ENCODE measurements around the gene ZCCHC8.

The ZCCHC8 gene

DNA sequence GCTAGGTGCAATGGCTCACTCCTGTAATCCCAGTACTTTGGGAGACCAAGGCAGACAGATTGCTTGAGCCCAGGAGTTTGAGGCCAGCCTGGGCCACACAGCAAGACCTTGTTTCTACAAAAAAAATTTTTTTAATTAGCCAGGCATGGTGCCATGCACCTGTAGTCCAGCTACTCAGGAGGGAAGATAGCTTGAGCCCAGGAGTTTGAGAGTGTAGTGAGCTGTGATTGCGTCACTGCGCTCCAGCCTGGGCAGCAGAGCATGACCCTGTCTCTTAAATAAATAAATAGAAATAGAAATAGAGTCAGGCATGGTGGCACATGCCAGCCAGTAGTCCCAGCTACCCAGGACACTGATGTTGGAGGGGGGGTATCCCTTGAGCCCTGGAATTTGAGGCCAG, 41.5 kb downstream of the ZCCHC8 start:
- ATAC-seq = no peak
- no peak for TF ChIP-seq GLIS3 (CRISPR knock-in tag; IDR thresholded peaks at IDR 0.05)
- no peak for TF ChIP-seq ZFP30 (CRISPR knock-in tag; IDR thresholded peaks at IDR 0.05)
- TF ChIP-seq CSRNP3 (CRISPR knock-in tag; IDR thresholded peaks at IDR 0.05) = no peak
- no peak for TF ChIP-seq BACH2 (CRISPR knock-in tag; IDR thresholded peaks at IDR 0.05; ENCODE audit: borderline replicate concordance)
- TF ChIP-seq, protein P1, sequence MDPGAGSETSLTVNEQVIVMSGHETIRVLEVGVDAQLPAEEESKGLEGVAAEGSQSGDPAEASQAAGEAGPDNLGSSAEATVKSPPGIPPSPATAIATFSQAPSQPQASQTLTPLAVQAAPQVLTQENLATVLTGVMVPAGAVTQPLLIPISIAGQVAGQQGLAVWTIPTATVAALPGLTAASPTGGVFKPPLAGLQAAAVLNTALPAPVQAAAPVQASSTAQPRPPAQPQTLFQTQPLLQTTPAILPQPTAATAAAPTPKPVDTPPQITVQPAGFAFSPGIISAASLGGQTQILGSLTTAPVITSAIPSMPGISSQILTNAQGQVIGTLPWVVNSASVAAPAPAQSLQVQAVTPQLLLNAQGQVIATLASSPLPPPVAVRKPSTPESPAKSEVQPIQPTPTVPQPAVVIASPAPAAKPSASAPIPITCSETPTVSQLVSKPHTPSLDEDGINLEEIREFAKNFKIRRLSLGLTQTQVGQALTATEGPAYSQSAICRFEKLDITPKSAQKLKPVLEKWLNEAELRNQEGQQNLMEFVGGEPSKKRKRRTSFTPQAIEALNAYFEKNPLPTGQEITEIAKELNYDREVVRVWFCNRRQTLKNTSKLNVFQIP (CRISPR knock-in tag; IDR thresholded peaks at IDR 0.05; ENCODE audit: borderline replicate concordance, low read depth) = no peak
- no peak for TF ChIP-seq CSDC2 (CRISPR knock-in tag; IDR thresholded peaks at IDR 0.05)
- TF ChIP-seq ZC3H10 (CRISPR knock-in tag; IDR thresholded peaks at IDR 0.05) = no peak

- no peak for ATAC-seq
- TF ChIP-seq PATZ1 (CRISPR knock-in tag; IDR thresholded peaks at IDR 0.05; ENCODE audit: borderline replicate concordance) (no peak), ZC3H10 (CRISPR knock-in tag; IDR thresholded peaks at IDR 0.05) (no peak), ESRRG (CRISPR knock-in tag; IDR thresholded peaks at IDR 0.05) (no peak), ZNF70 (CRISPR knock-in tag; IDR thresholded peaks at IDR 0.05) (no peak), CSDC2 (CRISPR knock-in tag; IDR thresholded peaks at IDR 0.05) (no peak), SNAI2 (CRISPR knock-in tag; IDR thresholded peaks at IDR 0.05) (no peak), ZFP30 (CRISPR knock-in tag; IDR thresholded peaks at IDR 0.05) (no peak), BACH2 (CRISPR knock-in tag; IDR thresholded peaks at IDR 0.05; ENCODE audit: borderline replicate concordance) (no peak), TCF4 (CRISPR knock-in tag; IDR thresholded peaks at IDR 0.05; ENCODE audit: borderline replicate concordance) (no peak), PPARA (CRISPR knock-in tag; IDR thresholded peaks at IDR 0.05; ENCODE audit: borderline replicate concordance) (no peak), TSHZ2 (CRISPR knock-in tag; IDR thresholded peaks at IDR 0.05) (no peak), ISL1 (CRISPR knock-in tag; IDR thresholded peaks at IDR 0.05) (no peak), ZNF565 (CRISPR knock-in tag; conservative IDR thresholded peaks at IDR 0.05; ENCODE audit: low read depth) (no peak), CSRNP3 (CRISPR knock-in tag; IDR thresholded peaks at IDR 0.05) (no peak)
These were observed 42.4 kb downstream of the ZCCHC8 start for GRCh38 chr12:122458105-122459035.

- ATAC-seq = no peak
- TF ChIP-seq BACH2 (CRISPR knock-in tag; IDR thresholded peaks at IDR 0.05; ENCODE audit: borderline replicate concordance) = no peak
- no peak for TF ChIP-seq ARNTL (CRISPR knock-in tag; IDR thresholded peaks at IDR 0.05; ENCODE audit: borderline replicate concordance, low read depth)
- TF ChIP-seq TOX (CRISPR knock-in tag; IDR thresholded peaks at IDR 0.05; ENCODE audit: borderline replicate concordance) = no peak
- no peak for TF ChIP-seq RARB (CRISPR knock-in tag; IDR thresholded peaks at IDR 0.05)
- TF ChIP-seq ZNF565 (CRISPR knock-in tag; conservative IDR thresholded peaks at IDR 0.05; ENCODE audit: low read depth) = no peak
- TF ChIP-seq CREB5 (CRISPR knock-in tag; IDR thresholded peaks at IDR 0.05; ENCODE audit: low read depth) = no peak
- TF ChIP-seq CSRNP3 (CRISPR knock-in tag; IDR thresholded peaks at IDR 0.05) = no peak
- no peak for TF ChIP-seq ZFP3 (CRISPR knock-in tag; IDR thresholded peaks at IDR 0.05)
- TF ChIP-seq, protein P1 (CRISPR knock-in tag; IDR thresholded peaks at IDR 0.05; ENCODE audit: borderline replicate concordance, low read depth) = no peak
- no peak for TF ChIP-seq TCF4 (CRISPR knock-in tag; IDR thresholded peaks at IDR 0.05; ENCODE audit: borderline replicate concordance)
- no peak for TF ChIP-seq ZNF70 (CRISPR knock-in tag; IDR thresholded peaks at IDR 0.05)
- TF ChIP-seq ISL1 (CRISPR knock-in tag; IDR thresholded peaks at IDR 0.05) = no peak
- TF ChIP-seq ESRRG (CRISPR knock-in tag; IDR thresholded peaks at IDR 0.05) = no peak
- no peak for TF ChIP-seq PPARA (CRISPR knock-in tag; IDR thresholded peaks at IDR 0.05; ENCODE audit: borderline replicate concordance)
- no peak for TF ChIP-seq CSDC2 (CRISPR knock-in tag; IDR thresholded peaks at IDR 0.05)
These were observed 43.1 kb downstream of the ZCCHC8 start for GRCh38 chr12:122457627-122458026.
